CD4-positive, alpha-beta T cell (primary cell): Measurements from ENCODE around the gene MIOS. TPM values are rescaled to one million over a fixed set of nuclear protein-coding genes. Genes with fewer than 3 reads are reported as not detected.

ENCODE experiments used
- ATAC-seq: fragments of 200-7000 bp; cut with Tn5 transposase; one replicate; pipeline ENCODE4 v1.10.0; 2022; ENCODE audit warnings: mild to moderate bottlenecking; ENCODE audit not compliant: poor library complexity
- CTCF ChIA-PET: fragments of 350-600 bp; sonication (Branson Sonifier 250); formaldehyde crosslinking; loops from one replicate; lab custom pipeline; 2021; ENCODE audit warnings: antibody characterized with exemption, inconsistent platforms; lab: Charles Lee
- POLR2A ChIA-PET: fragments of 350-600 bp; sonication (Branson Sonifier 250); formaldehyde crosslinking; loops from one replicate; lab custom pipeline; 2021; ENCODE audit warnings: antibody characterized with exemption, inconsistent platforms; lab: Charles Lee
- DNase-seq, 14 experiments: peaks; one replicate each; pipeline ENCODE4 v3.0.0-alpha.2; 2013 to 2020; ENCODE audit warnings: mixed read lengths in 2 of 14
- H3K27ac ChIP-seq, 2 donors: one replicate each; pipeline versions ENCODE4 v1.5.1 to v1.7.0; 2013; ENCODE audit warnings: low read length in 2 of 2, low read depth in 1 of 2, mild to moderate bottlenecking in 1 of 2
- H3K27me3 ChIP-seq, 2 experiments: 1 replicate in 1 of 2; 2 replicates in 1 of 2; pipeline versions ENCODE4 v1.6.1 to v1.7.0; 2013; ENCODE audit warnings: low read length in 2 of 2, control low read depth in 1 of 2, mild to moderate bottlenecking in 1 of 2, moderate library complexity in 1 of 2; ENCODE audit not compliant: insufficient read depth in 2 of 2, control insufficient read depth in 1 of 2
- H3K36me3 ChIP-seq: one replicate; pipeline ENCODE4 v1.6.1; 2013; ENCODE audit warnings: low read length, control low read depth; ENCODE audit not compliant: insufficient read depth
- H3K4me1 ChIP-seq: one replicate; pipeline ENCODE4 v1.6.1; 2013; ENCODE audit warnings: low read length, control low read depth; ENCODE audit not compliant: insufficient read depth
- H3K4me3 ChIP-seq: one replicate; pipeline ENCODE4 v1.5.1; 2013; ENCODE audit warnings: mild to moderate bottlenecking, low read length, moderate library complexity
- H3K9me3 ChIP-seq, 2 experiments: 1 replicate in 1 of 2; 2 replicates in 1 of 2; pipeline versions ENCODE4 v1.6.1 to v1.7.0; 2013; ENCODE audit warnings: low read length in 2 of 2, mild to moderate bottlenecking in 2 of 2, control low read depth in 1 of 2, moderate library complexity in 1 of 2; ENCODE audit not compliant: control insufficient read depth in 1 of 2, insufficient read depth in 1 of 2
- H3K27ac Mint-ChIP-seq: one replicate; pipeline ENCODE4 v1.8.0; 2020; ENCODE audit warnings: mixed read lengths
- H3K27me3 Mint-ChIP-seq: one replicate; pipeline ENCODE4 v1.8.0; 2021; ENCODE audit warnings: mixed read lengths
- H3K36me3 Mint-ChIP-seq: one replicate; pipeline ENCODE4 v1.8.0; 2021; ENCODE audit warnings: low read depth, mixed read lengths
- H3K4me1 Mint-ChIP-seq: one replicate; pipeline ENCODE4 v1.8.0; 2021; ENCODE audit warnings: low read depth, mixed read lengths
- H3K4me3 Mint-ChIP-seq: one replicate; pipeline ENCODE4 v1.8.0; 2020; ENCODE audit warnings: mild to moderate bottlenecking, mixed read lengths
- H3K9me3 Mint-ChIP-seq: one replicate; pipeline ENCODE4 v1.8.0; 2020; ENCODE audit warnings: mixed read lengths
- CTCF ChIP-seq: fragments of 200-600 bp; IDR thresholded peaks from one replicate; pipeline ENCODE4 v1.8.0; 2022; ENCODE audit warnings: antibody characterized with exemption, mild to moderate bottlenecking
- intact Hi-C, 2 experiments: fragments of 100-400 bp; cut with DNase I in 1 of 2; cut with micrococcal nuclease in 1 of 2; formaldehyde crosslinking; loops; one replicate each; pipeline versions ENCODE4 v1.15.1 to v1.9.0; 2023 to 2025; cut with DNase I, micrococcal nuclease
- total RNA-seq, 174 experiments: library from RNA in 2 of 174; stranded (reverse) in 2 of 174; gene quantifications; one replicate each; pipeline ENCODE4 v1.2.3 and lab custom pipeline; 2021 to 2026

MIOS gene
- total RNA-seq, 2 experiments from 2014 or later = 30.8 to 33.3 TPM

GRCh38 chr7:7536396-7537019 is 30.2 kb upstream of the MIOS start:
- no peak for TF ChIP-seq CTCF
- ATAC-seq = no peak
- no peaks in the 10 kb centered on the region for H3K27me3 ChIP-seq
- Mint-ChIP-seq H3K9me3 (no peaks in the 10 kb centered on the region), H3K27ac (no peak overlapping the region), H3K4me3 (no peak overlapping the region), H3K27me3 (peaks cover 11% of the 10 kb centered on the region), H3K36me3 (no peaks in the 10 kb centered on the region), H3K4me1 (no peaks in the 10 kb centered on the region)
- ChIA-PET CTCF (interaction anchor here (1.3 kb wide), 1 partner anchor 443 kb away, joined by 3 read pairs; no protein-coding TSS in a partner anchor), POLR2A (no interaction called here)
- no peak overlapping the region for H3K27ac ChIP-seq
- intact Hi-C loops = loop anchor here in 1 of 2 experiments (5.0 kb wide), 1 partner anchor 681 kb away; no protein-coding TSS in a partner anchor
- no peak for DNase-seq
- no peak overlapping the region for H3K4me3 ChIP-seq
- no peaks in the 10 kb centered on the region for H3K4me1 ChIP-seq
- no peaks in the 10 kb centered on the region for H3K36me3 ChIP-seq
- no peaks in the 10 kb centered on the region for H3K9me3 ChIP-seq

- CTCF ChIA-PET = no interaction called here
- peaks cover 16% of the 10 kb centered on the region for H3K27me3 Mint-ChIP-seq
- no peak overlapping the region for H3K4me3 Mint-ChIP-seq
- no peak for TF ChIP-seq CTCF
- POLR2A ChIA-PET = no interaction called here
- Histone ChIP-seq H3K4me1 (no peaks in the 10 kb centered on the region), H3K27ac (no peak overlapping the region), H3K4me3 (no peak overlapping the region), H3K36me3 (no peaks in the 10 kb centered on the region), H3K9me3 (no peaks in the 10 kb centered on the region), H3K27me3 (no peaks in the 10 kb centered on the region)
- no peaks in the 10 kb centered on the region for H3K4me1 Mint-ChIP-seq
- no peaks in the 10 kb centered on the region for H3K36me3 Mint-ChIP-seq
- no peaks in the 10 kb centered on the region for H3K9me3 Mint-ChIP-seq
- DNase-seq = no peak
- ATAC-seq = no peak
- intact Hi-C loops = loop anchor here in 1 of 2 experiments (5.0 kb wide), 1 partner anchor 680 kb away; no protein-coding TSS in a partner anchor
- no peak overlapping the region for H3K27ac Mint-ChIP-seq
Measured at GRCh38 chr7:7537711-7538110, 29.0 kb upstream of the MIOS start.

- TF ChIP-seq CTCF = no peak
- CTCF ChIA-PET = no interaction called here
- intact Hi-C loops = loop anchor here in 1 of 2 experiments (5.0 kb wide), 1 partner anchor 678 kb away; no protein-coding TSS in a partner anchor
Measured at GRCh38 chr7:7539152-7539551, 27.5 kb upstream of the MIOS start.

More at GRCh38 chr7:7539152-7539551, 27.5 kb upstream of the MIOS start:
- H3K27me3 Mint-ChIP-seq = peaks cover 14% of the 10 kb centered on the region
- H3K4me1 Mint-ChIP-seq = no peaks in the 10 kb centered on the region
- Histone ChIP-seq H3K27ac (no peak overlapping the region), H3K4me1 (no peaks in the 10 kb centered on the region), H3K4me3 (no peak overlapping the region), H3K36me3 (no peaks in the 10 kb centered on the region), H3K27me3 (no peaks in the 10 kb centered on the region), H3K9me3 (no peaks in the 10 kb centered on the region)
- DNase-seq (no peak), ATAC-seq (no peak)
- no peak overlapping the region for H3K27ac Mint-ChIP-seq
- no peaks in the 10 kb centered on the region for H3K9me3 Mint-ChIP-seq
- H3K4me3 Mint-ChIP-seq = no peak overlapping the region
- POLR2A ChIA-PET = no interaction called here
- no peaks in the 10 kb centered on the region for H3K36me3 Mint-ChIP-seq
